ENCODE measurements around the gene TRIM39. TPM values are rescaled to one million over a fixed set of nuclear protein-coding genes. Genes with fewer than 3 reads are reported as not detected.

TRIM39 gene
- total and polyA plus RNA-seq, 10 donors: 6.9 to 24.5 (median 17.0) TPM

DNA sequence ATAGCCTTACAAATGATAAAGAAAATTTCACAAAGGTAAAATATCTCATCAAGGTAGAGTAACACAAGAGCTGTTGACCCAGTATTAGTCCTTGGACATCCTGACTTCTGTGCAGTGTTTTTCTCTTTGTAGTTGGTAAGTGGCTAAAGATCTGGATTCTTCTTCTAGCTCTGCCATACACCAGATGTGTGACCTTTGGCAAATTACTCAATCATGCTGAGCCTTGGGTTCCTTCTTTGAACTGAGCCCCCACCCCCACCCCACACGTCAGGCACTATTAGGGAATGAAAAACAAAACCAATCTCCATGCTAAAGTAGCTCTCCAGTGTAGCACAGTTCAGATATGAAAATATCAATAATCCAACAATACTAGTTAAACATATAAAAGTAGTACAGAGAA, 15.1 kb upstream of the TRIM39 start:
- peaks cover 0 to 92% (median 26%) of the 10 kb centered on the region in 6 donors for H3K36me3 ChIP-seq
- H3K4me1 ChIP-seq: peaks cover 0 to 4% (median 0%) of the 10 kb centered on the region in 6 donors
- H3K9me3 ChIP-seq: no peaks in the 10 kb centered on the region
- H3K27ac ChIP-seq: no peak overlapping the region
- no peak for DNase-seq
- H3K4me3 ChIP-seq: no peak overlapping the region
- TF ChIP-seq, protein P1, sequence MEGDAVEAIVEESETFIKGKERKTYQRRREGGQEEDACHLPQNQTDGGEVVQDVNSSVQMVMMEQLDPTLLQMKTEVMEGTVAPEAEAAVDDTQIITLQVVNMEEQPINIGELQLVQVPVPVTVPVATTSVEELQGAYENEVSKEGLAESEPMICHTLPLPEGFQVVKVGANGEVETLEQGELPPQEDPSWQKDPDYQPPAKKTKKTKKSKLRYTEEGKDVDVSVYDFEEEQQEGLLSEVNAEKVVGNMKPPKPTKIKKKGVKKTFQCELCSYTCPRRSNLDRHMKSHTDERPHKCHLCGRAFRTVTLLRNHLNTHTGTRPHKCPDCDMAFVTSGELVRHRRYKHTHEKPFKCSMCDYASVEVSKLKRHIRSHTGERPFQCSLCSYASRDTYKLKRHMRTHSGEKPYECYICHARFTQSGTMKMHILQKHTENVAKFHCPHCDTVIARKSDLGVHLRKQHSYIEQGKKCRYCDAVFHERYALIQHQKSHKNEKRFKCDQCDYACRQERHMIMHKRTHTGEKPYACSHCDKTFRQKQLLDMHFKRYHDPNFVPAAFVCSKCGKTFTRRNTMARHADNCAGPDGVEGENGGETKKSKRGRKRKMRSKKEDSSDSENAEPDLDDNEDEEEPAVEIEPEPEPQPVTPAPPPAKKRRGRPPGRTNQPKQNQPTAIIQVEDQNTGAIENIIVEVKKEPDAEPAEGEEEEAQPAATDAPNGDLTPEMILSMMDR (IDR thresholded peaks at IDR 0.05 in 8 of 11, conservative IDR thresholded peaks at IDR 0.05 in 3 of 11): no peak
- TF ChIP-seq POLR2A (IDR thresholded peaks at IDR 0.05) (no peak), POLR2AphosphoS5 (IDR thresholded peaks at IDR 0.05) (no peak)
- no peaks in the 10 kb centered on the region for H3K27me3 ChIP-seq (replicated peaks in 1 of 7)
- WGBS, 5 donors: 47 to 92% (median 67%) methylated on average over 1 of the region's 1 CpG
- intact Hi-C loops (cut with DNase I; ENCODE audit: low total_unique reads): no loop called here

DNA sequence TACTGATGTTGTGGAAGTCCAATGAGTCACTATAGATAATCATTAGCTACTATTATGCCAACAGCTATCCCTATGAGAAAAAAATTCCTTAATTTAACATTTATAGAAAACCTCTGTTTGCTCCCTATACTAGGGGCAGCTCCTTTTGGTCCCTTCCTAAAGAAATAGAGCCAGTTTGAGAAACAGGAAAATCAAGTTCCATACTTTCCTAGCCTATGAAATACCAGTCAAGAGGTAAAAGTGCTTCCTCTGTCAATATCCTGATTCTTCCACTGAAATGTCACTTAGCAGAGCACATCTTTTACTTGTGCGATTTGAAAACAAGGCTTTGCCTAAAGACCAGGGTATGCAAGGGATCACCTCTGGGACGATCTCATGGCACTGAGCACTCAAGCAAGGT, 14.5 kb upstream of the TRIM39 start:
- H3K36me3 ChIP-seq: peaks cover 0 to 91% (median 26%) of the 10 kb centered on the region in 6 donors
- no peaks in the 10 kb centered on the region for H3K27me3 ChIP-seq (replicated peaks in 1 of 7)
- no peak for DNase-seq
- TF ChIP-seq POLR2AphosphoS5 (IDR thresholded peaks at IDR 0.05) (no peak), POLR2A (IDR thresholded peaks at IDR 0.05) (no peak)
- TF ChIP-seq, protein P1 (IDR thresholded peaks at IDR 0.05 in 8 of 11, conservative IDR thresholded peaks at IDR 0.05 in 3 of 11): no peak
- H3K9me3 ChIP-seq: no peaks in the 10 kb centered on the region
- peaks cover 0 to 10% (median under 1%) of the 10 kb centered on the region in 6 donors for H3K4me1 ChIP-seq
- no peak overlapping the region for H3K27ac ChIP-seq
- intact Hi-C loops (cut with DNase I; ENCODE audit: low total_unique reads): no loop called here
- WGBS, 5 donors: 93 to 100% (median 99%) methylated on average over 2 of the region's 2 CpGs
- no peak overlapping the region for H3K4me3 ChIP-seq

DNA sequence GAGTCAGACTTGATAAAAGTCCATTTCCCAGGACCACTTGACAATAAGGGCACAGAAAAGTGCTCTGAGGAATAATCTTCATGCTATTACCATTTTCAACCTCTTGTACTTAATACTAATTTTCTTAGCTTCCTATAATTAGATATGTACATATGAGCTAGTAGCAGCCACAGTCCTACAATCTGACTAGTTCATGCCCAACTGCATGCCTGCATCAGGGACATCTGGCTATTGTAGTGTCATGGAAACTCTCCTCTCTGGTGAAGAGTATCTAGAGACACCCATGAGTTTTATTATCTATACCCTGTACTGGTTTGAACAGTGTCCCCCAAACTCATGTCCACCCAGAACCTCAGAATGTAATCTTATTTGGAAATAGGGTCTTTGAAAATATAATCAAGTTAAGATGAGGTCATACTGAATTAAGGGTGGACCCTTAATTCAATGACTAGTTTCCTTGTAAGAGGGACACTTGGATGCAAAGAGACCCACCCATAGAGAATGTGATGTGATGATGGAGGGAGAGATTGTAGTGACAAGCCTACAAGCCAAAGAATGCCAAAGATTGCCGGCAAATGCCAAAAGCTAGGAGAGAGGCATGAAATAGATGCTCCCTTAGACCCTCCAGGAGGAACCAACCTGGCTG, 13.9 kb upstream of the TRIM39 start:
- H3K4me3 ChIP-seq: no peak overlapping the region
- intact Hi-C loops (cut with DNase I; ENCODE audit: low total_unique reads): no loop called here
- no peaks in the 10 kb centered on the region for H3K27me3 ChIP-seq (replicated peaks in 1 of 7)
- WGBS, 5 donors: 96 to 100% (median 100%) methylated on average over 1 of the region's 1 CpG
- H3K36me3 ChIP-seq: peaks cover 0 to 86% (median 26%) of the 10 kb centered on the region in 6 donors
- TF ChIP-seq POLR2AphosphoS5 (IDR thresholded peaks at IDR 0.05) (no peak), POLR2A (IDR thresholded peaks at IDR 0.05) (no peak)
- TF ChIP-seq, protein P1 (IDR thresholded peaks at IDR 0.05 in 8 of 11, conservative IDR thresholded peaks at IDR 0.05 in 3 of 11): no peak
- no peak for DNase-seq
- H3K9me3 ChIP-seq: no peaks in the 10 kb centered on the region
- no peak overlapping the region for H3K27ac ChIP-seq
- peaks cover 0 to 16% (median 3%) of the 10 kb centered on the region in 6 donors for H3K4me1 ChIP-seq

DNA sequence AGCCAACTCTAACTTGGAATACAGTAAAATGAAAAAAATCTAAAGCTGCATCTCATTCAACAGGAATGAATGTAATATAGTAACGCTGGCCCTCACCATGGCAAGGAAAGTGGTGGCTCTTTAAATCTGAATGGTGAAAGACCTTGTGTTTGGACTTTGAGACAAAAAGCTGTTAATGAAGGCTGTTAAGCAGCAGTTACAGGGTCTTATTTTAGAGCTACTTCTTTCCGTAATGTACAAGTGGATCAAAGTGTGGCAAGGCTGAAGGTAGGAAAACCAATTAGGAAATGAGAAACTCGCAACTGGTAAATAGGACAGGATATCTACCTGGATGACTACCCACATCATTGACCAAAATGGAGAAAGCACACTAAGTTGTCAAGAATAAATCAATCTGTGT, 11.6 kb upstream of the TRIM39 start:
- H3K36me3 ChIP-seq: peaks cover 0 to 77% (median 26%) of the 10 kb centered on the region in 6 donors
- DNase-seq: no peak
- H3K27me3 ChIP-seq (replicated peaks in 1 of 7): no peaks in the 10 kb centered on the region
- peaks cover 0 to 38% (median 16%) of the 10 kb centered on the region in 6 donors for H3K4me1 ChIP-seq
- no peak for TF ChIP-seq POLR2A (IDR thresholded peaks at IDR 0.05)
- TF ChIP-seq POLR2AphosphoS5 (IDR thresholded peaks at IDR 0.05): no peak
- TF ChIP-seq, protein P1 (IDR thresholded peaks at IDR 0.05 in 8 of 11, conservative IDR thresholded peaks at IDR 0.05 in 3 of 11): no peak
- no peak overlapping the region for H3K4me3 ChIP-seq
- intact Hi-C loops (cut with DNase I; ENCODE audit: low total_unique reads): no loop called here
- 95 to 99% (median 97%) methylated on average over 3 of the region's 3 CpGs for WGBS, 5 donors
- no peak overlapping the region for H3K27ac ChIP-seq
- H3K9me3 ChIP-seq: no peaks in the 10 kb centered on the region

Data from spleen (tissue), 11 donors.